Embryonic facial prominence (tissue), 1 donor: Measurements from ENCODE around the gene LRFN2.

ENCODE experiments used
- DNase-seq: peaks from one replicate; pipeline ENCODE4 v3.0.0-alpha.2; 2016; ENCODE audit errors: extremely low spot score

The LRFN2 gene

DNA sequence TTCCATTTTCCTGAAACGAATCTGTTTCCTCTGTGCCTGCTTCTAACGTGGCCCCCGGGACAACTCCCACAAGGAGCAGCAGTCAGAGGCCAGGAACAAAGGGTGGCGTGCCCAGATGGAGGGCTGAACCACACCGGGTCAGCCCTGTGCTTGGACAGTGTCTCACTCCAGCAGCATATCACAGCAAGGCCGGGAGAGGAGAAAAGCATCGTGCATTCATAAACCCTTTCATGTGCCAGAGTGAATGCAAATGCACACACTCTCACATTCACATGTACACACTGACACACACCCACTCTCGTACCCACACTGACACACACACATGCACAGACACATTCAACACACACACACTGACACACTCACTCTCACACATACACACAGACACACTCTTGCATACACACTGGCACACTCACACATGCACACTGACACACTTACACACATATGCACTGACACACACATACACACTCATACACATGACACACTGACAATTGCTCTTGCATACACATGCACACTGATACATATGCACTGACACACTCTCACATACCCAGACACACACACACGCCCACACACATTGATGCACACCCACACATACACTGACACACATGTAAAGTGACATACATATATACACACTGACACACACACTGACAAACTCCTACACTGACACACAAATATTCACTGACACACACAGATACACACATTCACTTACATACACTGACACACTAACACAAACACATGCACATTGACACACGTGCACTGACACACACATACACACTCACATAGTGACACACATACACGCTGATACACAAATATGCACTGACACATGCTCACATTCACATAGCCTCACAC, 237.0 kb downstream of the LRFN2 start:
- DNase-seq, result no peak

DNA sequence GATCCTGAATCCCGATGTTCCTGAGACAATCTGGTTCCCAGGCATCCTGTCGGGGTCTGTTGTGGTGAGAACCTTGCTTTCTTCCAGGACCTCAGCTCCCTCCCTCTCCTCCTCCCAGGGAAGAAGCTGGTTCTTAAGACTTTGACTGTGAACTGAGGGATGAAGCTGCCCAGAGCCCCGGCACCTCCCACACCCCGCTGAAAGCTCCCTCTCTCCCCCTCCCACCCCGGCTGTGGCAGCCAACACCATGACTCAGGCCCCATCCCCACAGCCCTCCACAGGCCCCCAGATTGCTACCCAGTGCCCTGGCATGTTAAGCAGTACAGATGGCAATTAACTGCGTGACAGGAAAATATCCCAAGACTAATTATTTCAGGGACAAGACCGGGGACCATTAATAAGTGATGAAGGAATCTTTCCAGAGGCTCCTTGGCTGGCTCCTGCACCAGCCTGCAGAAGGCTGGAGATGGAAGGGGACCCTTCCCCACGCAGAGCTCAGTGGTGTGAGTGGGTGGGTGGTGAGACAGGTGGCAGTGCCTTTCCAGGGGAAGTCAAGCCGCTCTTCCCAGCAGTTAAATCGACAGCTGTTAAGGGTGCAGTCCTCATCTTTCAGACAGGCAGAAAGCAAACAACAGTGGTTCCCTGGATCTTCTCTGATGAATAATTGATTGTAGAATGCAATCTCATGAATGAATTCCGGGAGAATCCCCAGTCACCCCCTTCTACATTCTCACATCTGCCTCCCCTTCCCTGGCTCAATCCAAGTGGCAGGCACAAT, 237.9 kb downstream of the LRFN2 start:
- no peak for DNase-seq

DNA sequence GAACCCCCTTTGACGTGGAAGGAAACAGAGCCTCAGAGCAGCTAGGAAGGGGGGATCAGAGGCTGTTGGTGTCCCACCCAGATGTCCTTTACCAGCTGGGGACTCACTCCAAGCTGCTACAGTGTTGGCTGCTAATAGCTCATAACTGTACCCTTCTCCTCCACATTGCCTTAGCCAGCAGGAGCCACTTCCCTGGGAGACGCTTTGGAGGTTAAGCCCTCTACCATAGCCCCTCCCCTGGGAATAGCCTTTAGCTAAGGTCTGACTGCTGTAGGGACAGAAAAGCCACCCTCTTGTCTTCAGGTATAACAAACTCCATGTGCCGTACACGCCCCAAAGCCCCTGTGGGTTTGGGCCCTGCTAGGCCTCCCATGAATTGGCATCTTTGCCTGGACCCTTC, 238.6 kb downstream of the LRFN2 start:
- no peak for DNase-seq

DNA sequence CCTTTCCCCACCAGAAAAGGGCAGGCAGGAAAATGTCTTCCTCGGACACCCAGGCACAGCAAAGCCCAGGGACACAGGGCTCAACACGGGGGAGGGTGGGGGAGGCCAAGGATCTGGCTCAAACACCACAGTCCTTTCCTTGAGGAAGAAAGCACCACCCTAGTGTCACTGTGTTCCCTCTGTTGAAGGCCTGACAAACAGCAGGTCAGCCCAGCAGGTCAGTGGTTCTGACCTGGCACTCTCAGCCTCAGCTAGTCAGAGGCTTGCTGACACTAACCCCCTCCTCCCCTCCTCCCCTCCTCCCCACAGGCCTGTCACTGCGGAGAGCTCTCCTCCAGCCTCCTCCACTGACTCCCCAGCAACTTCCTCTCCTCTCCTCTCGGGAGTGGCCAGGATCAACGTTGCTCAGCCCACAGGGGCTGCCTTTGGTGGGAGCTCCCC, 239.6 kb downstream of the LRFN2 start:
- DNase-seq, result no peak

DNA sequence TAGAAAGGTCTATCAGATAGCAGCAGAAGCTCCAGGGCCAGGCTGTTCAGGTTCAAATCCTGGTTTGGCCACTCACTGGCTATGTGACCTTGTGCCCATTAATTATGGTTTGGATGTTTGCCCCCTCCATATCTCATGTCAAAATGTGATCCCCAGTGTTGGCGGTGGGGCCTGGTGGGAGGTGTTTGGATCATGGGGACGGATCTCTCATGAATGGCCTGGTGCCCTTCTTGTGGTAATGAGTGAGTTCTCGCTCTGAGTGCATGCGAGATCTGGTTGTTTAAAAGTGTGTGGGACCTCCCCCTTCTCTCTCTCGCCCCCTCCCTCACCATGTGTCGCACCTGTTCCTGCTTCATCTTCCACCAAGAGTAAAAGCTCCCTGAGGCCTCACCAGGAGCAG, 240.9 kb downstream of the LRFN2 start:
- no peak for DNase-seq

DNA sequence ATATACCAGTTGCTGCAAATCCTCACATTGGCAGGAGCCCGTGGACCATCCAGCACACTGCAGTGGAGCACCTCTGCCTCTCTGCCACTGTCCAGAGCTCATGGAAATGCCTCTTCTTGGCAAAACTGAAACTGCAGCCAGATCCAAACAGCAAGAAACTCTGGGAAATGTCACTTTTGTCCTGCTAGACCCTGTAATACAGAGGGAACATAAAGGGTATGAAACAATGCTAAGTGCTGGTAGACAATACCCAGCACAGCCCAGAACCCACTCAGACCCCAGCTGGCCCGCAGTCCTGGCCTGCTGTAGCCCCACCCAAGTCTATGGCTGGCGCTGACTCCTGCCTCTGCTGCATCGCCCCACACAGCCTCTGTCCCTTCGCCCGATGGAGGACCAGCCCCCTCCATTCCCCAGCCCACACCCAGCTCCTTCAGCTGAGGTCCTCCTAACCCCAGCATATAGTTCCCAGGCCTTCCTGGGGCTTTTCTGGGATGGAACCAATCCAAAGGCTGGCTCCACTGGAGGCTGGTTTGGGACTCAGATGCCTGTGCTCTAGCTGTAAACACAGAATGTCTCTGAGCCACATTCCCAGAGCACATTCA, 242.5 kb downstream of the LRFN2 start:
- DNase-seq, result no peak

DNA sequence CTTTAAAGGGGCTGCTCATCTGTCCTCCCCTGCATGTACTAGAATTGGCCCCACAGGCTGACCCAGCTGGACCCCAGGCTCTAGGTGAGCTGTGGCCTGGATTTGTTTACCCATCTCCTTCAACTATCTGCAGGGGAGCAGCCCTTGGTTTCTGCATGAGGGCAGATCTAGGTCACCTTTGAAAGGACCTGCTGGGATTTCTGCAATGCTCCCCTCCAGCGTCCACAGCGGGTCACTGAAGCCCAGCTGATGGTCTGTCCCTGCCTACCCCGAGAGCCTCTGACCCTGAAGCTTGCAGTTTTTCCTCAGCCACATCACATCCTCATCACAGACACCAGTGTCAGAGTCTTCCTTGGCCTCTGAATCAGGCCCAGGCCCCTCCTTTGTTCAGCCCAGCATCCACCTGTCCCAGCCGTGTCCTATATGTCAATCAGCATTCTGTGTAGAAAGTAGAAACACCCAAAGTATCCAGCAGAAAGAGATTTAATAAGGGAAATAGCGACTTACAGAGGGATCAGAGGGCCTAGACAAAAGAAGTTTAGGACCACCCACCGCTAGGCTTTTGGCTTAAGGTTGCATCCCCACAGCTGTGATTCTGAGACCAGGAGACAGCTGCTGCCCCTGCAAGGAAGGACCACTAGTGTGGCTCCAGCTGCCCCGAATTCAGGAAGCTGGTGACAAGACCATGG, 243.1 kb downstream of the LRFN2 start:
- no peak for DNase-seq

DNA sequence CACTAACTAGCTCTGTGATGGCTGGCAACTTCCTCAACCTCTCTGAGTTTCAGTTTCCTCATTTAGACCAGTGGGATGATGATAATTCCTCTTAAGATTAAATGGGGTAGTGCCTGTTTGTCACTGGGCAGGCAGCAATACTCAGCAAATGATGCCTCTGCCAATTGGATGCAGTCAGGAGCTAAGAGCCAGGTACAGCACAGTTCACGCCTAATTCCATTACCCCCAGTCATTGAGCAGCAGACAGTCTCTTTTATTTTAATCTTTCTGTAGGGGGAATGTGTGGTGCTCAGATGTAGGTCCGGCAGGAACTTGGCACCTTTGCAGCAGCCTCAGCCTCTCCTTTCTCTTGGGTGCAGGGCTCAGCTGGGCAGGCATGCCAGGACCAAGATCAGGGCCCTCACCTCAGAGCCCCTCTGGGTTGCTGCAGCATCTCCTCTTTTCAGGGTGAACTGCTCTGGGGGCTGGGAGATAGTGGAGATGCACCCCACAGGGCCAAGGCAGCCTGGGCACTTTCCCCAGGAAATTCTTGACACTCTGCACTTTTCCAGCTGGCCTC, 243.8 kb downstream of the LRFN2 start:
- DNase-seq, result no peak

DNA sequence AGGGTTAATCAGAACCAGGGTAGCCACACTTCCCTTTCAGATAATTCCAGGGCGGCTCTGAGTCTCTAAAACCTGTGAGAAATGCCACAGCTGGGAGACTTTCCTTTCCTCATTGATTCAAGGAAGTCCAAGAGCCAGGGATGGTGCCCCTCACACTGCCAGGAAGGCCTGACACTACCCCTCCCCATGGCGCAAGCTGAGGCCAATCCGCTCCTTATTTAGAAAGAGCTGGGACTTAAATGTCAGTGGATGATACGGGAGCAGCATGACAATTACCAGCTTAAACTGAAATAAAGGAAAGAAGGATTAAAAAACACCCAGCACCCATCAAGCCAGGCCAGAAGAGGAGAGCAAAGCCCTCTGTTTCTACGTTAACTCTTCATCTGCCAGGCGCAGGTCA, 244.4 kb downstream of the LRFN2 start:
- DNase-seq, result no peak

DNA sequence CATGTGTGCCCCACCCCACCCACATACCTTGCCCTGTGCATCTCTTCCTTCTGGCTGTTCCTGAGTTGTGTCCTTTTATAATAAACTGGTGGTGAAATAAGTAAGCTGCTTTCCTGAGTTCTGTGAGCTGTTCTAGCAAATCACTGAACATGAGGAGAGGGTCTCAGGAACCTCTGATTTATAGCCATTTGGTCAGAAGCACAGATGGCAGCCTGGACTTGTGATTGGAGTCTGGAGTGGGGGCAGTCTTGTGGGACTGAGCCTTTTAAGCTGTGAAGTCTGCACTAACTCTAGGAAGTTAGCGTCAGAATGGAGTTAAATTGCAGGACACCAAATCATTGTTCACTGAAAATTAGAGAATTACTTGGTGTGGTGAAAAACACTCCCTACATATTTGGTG, 245.4 kb downstream of the LRFN2 start:
- DNase-seq, result no peak
